Tibial nerve (tissue), 4 donors: Measurements from ENCODE around the gene KCNQ1. TPM values are rescaled to one million over a fixed set of nuclear protein-coding genes. Genes with fewer than 3 reads are reported as not detected.
A peak's percentile ranks its signal among the peaks of the same experiment; 100 is the strongest.

Experiments
- DNase-seq, 2 donors: peaks; one replicate each; pipeline ENCODE4 v3.0.0-alpha.2; 2019; ENCODE audit warnings: low spot score in 2 of 2
- H3K27ac ChIP-seq, 4 donors: fragments of 200-600 bp; sonication (generic) in 3 of 4; one replicate each; pipeline ENCODE4 v1.5.1; 2017 to 2019; ENCODE audit warnings: mild to moderate bottlenecking in 1 of 4
- H3K27me3 ChIP-seq, 2 donors: fragments of 200-600 bp; sonication (generic) in 1 of 2; one replicate each; pipeline versions ENCODE4 v1.5.1 to v1.6.0; 2017 to 2019
- H3K36me3 ChIP-seq, 3 donors: fragments of 200-600 bp; sonication (generic); one replicate each; pipeline ENCODE4 v1.5.1; 2018 to 2019
- H3K4me1 ChIP-seq, 4 donors: fragments of 200-600 bp; sonication (generic) in 3 of 4; one replicate each; pipeline ENCODE4 v1.5.1; 2017 to 2019
- H3K4me3 ChIP-seq, 4 donors: fragments of 200-600 bp; sonication (generic) in 3 of 4; one replicate each; pipeline ENCODE4 v1.5.1; 2017 to 2019; ENCODE audit warnings: mild to moderate bottlenecking in 1 of 4, moderate library complexity in 1 of 4
- H3K9me3 ChIP-seq, 4 donors: fragments of 200-600 bp; sonication (generic) in 3 of 4; one replicate each; pipeline ENCODE4 v1.5.1; 2017 to 2019
- EP300 ChIP-seq, 2 donors: sonication (generic); formaldehyde crosslinking; IDR thresholded peaks; one replicate each; pipeline ENCODE4 v1.6.1; 2017; ENCODE audit warnings: antibody characterized with exemption in 2 of 2, mild to moderate bottlenecking in 1 of 2
- POLR2A ChIP-seq, 2 donors: fragments of 450-650 bp; IDR thresholded peaks; one replicate each; pipeline ENCODE4 v1.6.1; 2017; ENCODE audit warnings: antibody characterized with exemption in 2 of 2, mild to moderate bottlenecking in 2 of 2, moderate library complexity in 2 of 2
- WGBS, 2 donors: methylation state at CpG; one replicate each; pipeline ENCODE4 v1.1.5; 2018; 5-methylcytosine and 5-hydroxymethylcytosine counted together
- total RNA-seq, 4 donors: library from RNA; depleted of rRNA; stranded (reverse); fragments of >200 nt; gene quantifications; one replicate each; pipeline ENCODE4 v1.1.0, GENCODE V29; 2016
- TF ChIP-seq, protein P1 (sequence below), 5 experiments: fragments of 200-600 bp in 3 of 5; fragments of 450-650 bp in 2 of 5; sonication (generic) in 3 of 5; IDR thresholded peaks; one replicate each; pipeline ENCODE4 v1.5.1; 2016 to 2019; ENCODE audit warnings: antibody characterized with exemption in 5 of 5, mild to moderate bottlenecking in 3 of 5, moderate library complexity in 2 of 5

Gene KCNQ1
- total RNA-seq, 4 donors from 2014 or later = 3.5 to 11.4 (median 7.5) TPM

DNA sequence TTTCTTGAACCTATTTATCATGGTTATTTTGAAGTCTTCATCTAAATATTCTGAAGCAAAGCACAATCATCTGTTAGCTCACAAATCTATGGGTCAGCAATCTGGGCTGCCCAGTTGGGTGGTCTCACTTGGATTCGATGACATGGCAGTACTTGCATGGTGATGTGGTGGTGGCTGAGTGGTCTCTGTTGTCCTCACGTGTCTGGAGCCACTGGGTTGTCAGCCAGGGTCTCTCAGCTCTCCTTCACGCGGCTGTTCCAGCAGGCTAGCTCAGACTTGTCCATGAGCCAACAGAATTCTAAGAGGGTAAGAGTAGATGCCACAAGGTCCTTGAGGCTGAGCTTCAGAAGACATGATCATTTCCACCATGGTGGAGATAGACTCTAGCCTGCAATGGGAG, 321.4 kb downstream of the KCNQ1 start:
- Histone ChIP-seq H3K9me3 (no peaks in the 10 kb centered on the region), H3K4me3 (no peak overlapping the region), H3K4me1 (no peaks in the 10 kb centered on the region), H3K36me3 (no peaks in the 10 kb centered on the region), H3K27ac (no peak overlapping the region), H3K27me3 (no peaks in the 10 kb centered on the region)
- peak in 1 of 2 donors; percentile 4 for DNase-seq
- 95 to 98% methylated on average over 4 of the region's 4 CpGs for WGBS, 2 donors
- TF ChIP-seq, protein P1, sequence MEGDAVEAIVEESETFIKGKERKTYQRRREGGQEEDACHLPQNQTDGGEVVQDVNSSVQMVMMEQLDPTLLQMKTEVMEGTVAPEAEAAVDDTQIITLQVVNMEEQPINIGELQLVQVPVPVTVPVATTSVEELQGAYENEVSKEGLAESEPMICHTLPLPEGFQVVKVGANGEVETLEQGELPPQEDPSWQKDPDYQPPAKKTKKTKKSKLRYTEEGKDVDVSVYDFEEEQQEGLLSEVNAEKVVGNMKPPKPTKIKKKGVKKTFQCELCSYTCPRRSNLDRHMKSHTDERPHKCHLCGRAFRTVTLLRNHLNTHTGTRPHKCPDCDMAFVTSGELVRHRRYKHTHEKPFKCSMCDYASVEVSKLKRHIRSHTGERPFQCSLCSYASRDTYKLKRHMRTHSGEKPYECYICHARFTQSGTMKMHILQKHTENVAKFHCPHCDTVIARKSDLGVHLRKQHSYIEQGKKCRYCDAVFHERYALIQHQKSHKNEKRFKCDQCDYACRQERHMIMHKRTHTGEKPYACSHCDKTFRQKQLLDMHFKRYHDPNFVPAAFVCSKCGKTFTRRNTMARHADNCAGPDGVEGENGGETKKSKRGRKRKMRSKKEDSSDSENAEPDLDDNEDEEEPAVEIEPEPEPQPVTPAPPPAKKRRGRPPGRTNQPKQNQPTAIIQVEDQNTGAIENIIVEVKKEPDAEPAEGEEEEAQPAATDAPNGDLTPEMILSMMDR (IDR thresholded peaks at IDR 0.05) = no peak
- TF ChIP-seq POLR2A (IDR thresholded peaks at IDR 0.05) (no peak), EP300 (IDR thresholded peaks at IDR 0.05) (no peak)

DNA sequence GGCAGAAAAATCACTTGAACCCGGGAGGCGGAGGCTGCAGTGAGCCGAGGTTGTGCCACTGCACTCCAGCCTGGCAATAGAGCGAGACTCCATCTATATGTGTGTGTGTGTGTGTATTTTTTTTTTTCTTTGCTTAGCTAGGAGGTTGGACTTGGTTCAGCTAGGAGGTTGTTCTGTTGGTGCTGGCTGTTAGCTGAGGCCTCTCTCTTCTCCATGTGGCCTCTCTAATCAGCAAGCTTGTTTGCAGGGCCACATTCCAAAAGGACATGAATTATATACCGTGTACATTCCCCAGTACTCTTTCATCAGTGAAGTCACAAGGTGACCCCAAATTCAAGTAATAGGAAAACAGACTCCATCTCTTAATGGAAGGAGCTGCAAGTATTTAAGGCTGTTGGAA, 322.3 kb downstream of the KCNQ1 start:
- H3K36me3 ChIP-seq = no peaks in the 10 kb centered on the region
- no peak for DNase-seq
- no peaks in the 10 kb centered on the region for H3K27me3 ChIP-seq
- H3K9me3 ChIP-seq = no peaks in the 10 kb centered on the region
- TF ChIP-seq EP300 (IDR thresholded peaks at IDR 0.05) = no peak
- no peak for TF ChIP-seq POLR2A (IDR thresholded peaks at IDR 0.05)
- TF ChIP-seq, protein P1 (IDR thresholded peaks at IDR 0.05) = no peak
- WGBS, 2 donors = 95% methylated on average over 5 of the region's 5 CpGs
- H3K4me1 ChIP-seq = no peaks in the 10 kb centered on the region
- H3K4me3 ChIP-seq = no peak overlapping the region
- H3K27ac ChIP-seq = no peak overlapping the region

DNA sequence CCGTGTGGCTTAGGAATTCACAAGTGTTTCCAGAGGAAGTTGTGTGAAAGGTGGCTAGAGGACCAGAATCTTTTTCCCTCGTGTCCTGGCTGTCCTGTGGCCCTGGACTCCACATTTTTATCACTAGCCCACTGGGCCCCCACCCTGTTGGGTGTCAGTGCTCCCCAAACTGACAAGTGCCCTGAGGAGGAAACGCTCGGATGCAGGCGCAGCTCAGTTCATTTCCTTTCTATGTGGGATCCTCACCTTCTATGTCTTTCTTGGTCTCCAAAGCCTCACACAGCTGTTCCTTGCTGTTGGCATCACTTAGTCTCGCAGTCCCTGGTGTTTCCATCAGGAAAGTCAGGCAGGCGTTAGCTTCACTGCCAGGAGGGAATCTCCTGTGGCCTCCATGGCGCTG, 323.0 kb downstream of the KCNQ1 start:
- Histone ChIP-seq H3K4me1 (no peaks in the 10 kb centered on the region), H3K27ac (no peak overlapping the region), H3K36me3 (no peaks in the 10 kb centered on the region), H3K27me3 (no peaks in the 10 kb centered on the region), H3K4me3 (no peak overlapping the region), H3K9me3 (no peaks in the 10 kb centered on the region)
- TF ChIP-seq EP300 (IDR thresholded peaks at IDR 0.05) (no peak), POLR2A (IDR thresholded peaks at IDR 0.05) (no peak)
- TF ChIP-seq, protein P1 (IDR thresholded peaks at IDR 0.05) = no peak
- 86 to 90% methylated on average over 8 of the region's 8 CpGs for WGBS, 2 donors
- peak in 1 of 2 donors; percentile 4 for DNase-seq

DNA sequence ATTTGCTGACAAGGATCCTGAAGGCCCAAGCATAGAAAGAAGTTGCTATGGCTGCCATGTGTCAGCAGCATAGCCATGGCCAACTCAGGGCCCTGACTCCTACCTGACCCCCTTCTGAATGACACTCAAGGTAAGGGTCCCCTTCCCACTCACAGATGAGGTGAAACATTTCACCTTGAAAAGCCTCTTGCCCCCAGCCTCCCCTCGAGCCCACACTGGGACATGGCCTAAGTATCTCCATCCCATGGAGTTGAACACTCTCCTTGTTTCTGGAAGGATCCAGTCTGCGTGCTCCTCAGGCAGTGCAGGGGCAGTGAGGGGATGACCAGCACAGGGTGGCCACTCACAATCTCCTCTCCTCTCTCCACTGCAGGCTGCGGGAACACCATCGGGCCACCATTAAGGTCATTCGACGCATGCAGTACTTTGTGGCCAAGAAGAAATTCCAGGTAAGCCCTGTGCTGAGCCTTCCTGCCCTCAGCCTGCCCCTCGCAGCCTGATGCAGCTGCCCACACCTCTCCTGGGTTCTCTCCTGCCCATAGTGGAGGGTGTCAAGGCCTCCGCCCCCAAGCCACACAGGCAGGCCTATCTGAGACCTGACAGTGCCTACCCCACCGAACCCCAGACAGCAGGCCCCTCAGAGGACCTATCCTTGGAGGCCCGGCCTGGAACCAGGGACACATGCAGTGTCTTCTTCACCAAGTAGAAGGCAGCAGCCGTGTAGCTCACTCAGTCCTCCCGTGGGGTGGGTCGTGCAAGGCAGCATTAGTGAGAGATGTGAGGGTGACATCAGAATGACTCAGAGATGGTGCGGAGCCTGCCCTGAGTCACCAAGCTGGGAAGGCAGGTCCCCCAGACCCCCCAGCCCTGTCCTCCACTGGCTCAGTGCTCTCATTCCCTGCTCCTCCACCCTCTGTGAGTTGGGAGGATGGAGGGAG, 323.9 kb downstream of the KCNQ1 start:
- Histone ChIP-seq H3K4me3 (no peak overlapping the region), H3K36me3 (no peaks in the 10 kb centered on the region), H3K27me3 (no peaks in the 10 kb centered on the region), H3K4me1 (no peaks in the 10 kb centered on the region), H3K9me3 (no peaks in the 10 kb centered on the region), H3K27ac (no peak overlapping the region)
- DNase-seq = peak in 1 of 2 donors; percentile 10
- TF ChIP-seq, protein P1 (IDR thresholded peaks at IDR 0.05) = no peak
- TF ChIP-seq POLR2A (IDR thresholded peaks at IDR 0.05) (no peak), EP300 (IDR thresholded peaks at IDR 0.05) (no peak)
- WGBS, 2 donors = 84 to 88% methylated on average over 11 to 12 of the region's 14 CpGs

DNA sequence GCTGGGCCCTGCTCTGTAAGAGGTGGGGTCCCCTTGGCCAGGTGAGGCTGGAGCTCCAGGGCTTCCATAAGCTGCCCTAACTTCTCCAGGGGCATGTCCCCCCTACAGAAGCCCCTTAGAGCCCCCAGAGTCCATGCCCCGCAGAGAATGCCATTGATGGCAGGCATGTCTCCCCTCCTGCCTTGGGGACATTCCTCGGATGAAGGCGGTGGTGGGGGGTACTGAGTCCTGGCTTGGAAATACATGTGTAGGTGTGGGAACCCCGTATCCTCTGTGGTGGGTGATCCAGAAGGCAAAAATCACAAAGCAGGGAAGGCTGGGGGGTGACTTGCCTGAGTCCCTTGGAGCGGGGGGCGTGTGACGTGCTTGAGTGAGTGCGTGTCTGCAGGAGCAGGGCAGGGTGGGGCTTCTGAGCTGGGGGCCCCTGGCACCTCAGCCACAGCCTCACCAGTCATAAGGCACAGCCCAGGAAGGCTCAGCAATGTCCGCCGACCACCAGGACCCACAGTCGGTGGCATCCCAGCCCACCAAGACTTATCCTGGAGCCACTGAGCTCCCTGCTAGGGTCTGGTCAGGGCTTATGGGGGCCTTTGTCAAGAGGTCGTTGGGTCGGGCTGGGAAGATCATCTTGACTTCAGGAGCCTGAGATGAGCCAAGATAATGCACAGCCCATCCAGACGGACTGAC, 324.7 kb downstream of the KCNQ1 start:
- WGBS, 2 donors = 89 to 95% methylated on average over 14 of the region's 14 CpGs

More for the DNA sequence above, 324.7 kb downstream of the KCNQ1 start:
- H3K27ac ChIP-seq = no peak overlapping the region
- DNase-seq = peak in 1 of 2 donors; percentile 3
- no peaks in the 10 kb centered on the region for H3K9me3 ChIP-seq
- H3K36me3 ChIP-seq = no peaks in the 10 kb centered on the region
- no peaks in the 10 kb centered on the region for H3K27me3 ChIP-seq
- H3K4me3 ChIP-seq = no peak overlapping the region
- TF ChIP-seq EP300 (IDR thresholded peaks at IDR 0.05) = no peak
- TF ChIP-seq, protein P1 (IDR thresholded peaks at IDR 0.05) = no peak
- no peak for TF ChIP-seq POLR2A (IDR thresholded peaks at IDR 0.05)
- H3K4me1 ChIP-seq = no peaks in the 10 kb centered on the region
